LHCN-M2 (cell line): Measurements from ENCODE around the gene NT5DC1. TPM values are rescaled to one million over a fixed set of nuclear protein-coding genes. Genes with fewer than 3 reads are reported as not detected.

ENCODE experiments used
- DNase-seq: peaks from one replicate; pipeline ENCODE4 v3.0.0-alpha.2; 2012; ENCODE audit warnings: low read depth
- total RNA-seq: library from RNA; depleted of rRNA; stranded (reverse); fragments of >200 nt; gene quantifications from 2 replicates; pipeline ENCODE4 v1.2.3, GENCODE V29; 2014

The NT5DC1 gene
- total RNA-seq, 1 experiment from 2014 or later = 18.0 TPM

DNA sequence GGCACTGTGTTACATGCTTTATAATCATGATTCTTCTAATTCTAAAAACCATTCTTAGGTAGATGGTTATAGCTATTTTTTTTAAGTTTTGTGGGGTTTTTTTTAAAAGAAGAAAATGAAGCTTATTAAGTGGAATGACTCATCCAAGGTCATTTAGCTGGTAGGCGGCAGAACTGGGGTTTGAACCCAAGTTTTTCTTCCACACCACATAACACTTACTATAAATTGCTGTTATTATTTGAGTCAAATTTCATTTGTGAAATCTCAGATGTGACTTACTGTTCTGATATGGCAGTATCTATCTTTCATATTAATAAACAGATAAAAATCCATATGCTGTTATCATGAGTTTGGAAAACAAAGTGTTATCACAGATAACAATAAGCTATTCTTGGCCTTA, 35.7 kb downstream of the NT5DC1 start:
- DNase-seq = no peak

- DNase-seq = no peak
Observed at GRCh38 chr6:116136933-116137340, 36.3 kb downstream of the NT5DC1 start.

- no peak for DNase-seq
Observed at GRCh38 chr6:116139917-116140316, 39.3 kb downstream of the NT5DC1 start.

DNA sequence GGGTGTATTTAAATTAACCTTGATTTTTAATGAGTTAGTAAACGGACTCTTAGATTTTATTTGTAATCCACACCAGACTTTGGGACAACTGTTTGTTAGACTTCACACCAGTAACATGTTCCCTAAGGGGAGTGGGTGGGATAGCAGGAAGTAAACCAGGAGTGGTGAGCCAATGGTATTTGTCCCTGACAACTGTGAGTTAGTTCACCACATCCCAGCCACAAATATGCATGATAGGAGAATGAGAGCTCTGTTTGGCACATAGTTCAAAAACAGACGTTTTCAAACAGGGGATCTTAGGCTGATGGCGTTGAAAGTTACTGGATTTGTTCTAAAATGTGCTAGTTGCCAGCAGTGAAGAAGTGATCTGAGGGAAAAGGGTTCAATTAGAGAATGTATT, 44.0 kb downstream of the NT5DC1 start:
- DNase-seq = peak; percentile 98

DNA sequence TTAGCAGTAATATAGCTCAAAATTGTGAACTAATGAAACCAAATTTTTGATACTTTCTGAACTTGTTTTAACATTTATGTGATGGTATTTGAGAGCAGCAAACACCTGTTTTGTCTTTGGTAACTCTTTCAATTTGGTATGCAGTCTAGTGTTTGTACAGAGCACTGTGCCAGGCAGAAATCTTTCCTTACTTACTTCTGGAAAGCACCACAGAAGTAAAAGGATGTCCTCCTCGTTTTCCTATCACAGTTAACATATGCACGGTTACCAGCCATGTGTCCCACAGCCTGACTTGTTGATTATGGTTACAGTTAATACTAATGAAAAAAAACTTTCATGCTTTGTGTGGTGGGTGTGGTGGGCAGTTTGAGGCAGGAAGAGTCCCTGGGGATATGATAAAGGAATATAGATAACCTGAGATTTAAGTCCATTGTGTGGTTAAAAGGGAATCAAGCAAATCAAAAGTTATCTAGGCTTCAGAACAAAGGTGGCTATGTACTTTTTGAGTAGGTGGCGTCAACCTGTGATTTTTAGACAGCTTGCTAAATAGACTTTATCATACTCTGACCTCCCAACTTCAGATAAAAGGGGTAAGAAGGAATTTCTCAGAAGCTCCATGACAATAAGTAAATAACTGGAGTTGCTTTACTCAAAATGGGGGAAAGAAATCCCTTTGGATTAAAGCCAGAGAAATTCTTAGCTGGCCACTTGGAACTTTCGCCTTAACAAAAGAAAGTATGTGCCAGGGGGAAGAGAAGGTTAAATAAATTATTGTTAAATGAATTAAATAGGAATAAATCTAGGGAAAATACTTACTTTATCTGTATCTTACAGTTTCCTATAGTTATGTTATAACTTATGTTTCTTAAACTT, 45.4 kb downstream of the NT5DC1 start:
- DNase-seq = peak; percentile 55

DNA sequence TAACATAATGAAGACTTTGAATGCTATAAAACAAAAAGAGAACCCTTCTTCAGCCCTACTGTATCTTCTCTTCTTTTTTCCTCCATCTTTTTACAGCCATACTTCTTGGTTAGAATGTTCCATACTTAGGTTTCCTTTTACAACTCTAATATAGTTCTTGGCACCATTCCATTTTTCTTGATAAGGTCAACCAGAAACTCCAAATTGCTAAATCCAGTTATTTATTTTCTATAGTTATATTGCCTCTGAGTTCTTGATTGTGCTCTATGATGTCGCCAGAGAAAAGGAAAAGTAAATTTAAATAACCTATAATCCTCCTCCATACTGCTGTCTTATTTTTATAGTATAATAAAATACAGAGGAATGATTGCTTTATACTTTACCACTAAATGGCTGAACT, 52.0 kb downstream of the NT5DC1 start:
- no peak for DNase-seq

- no peak for DNase-seq
Observed at GRCh38 chr6:116154887-116155286, 54.2 kb downstream of the NT5DC1 start.

- no peak for DNase-seq
Observed at GRCh38 chr6:116156405-116157326, 56.0 kb downstream of the NT5DC1 start.

- DNase-seq = no peak
Observed at GRCh38 chr6:116157391-116157790, 56.7 kb downstream of the NT5DC1 start.

DNA sequence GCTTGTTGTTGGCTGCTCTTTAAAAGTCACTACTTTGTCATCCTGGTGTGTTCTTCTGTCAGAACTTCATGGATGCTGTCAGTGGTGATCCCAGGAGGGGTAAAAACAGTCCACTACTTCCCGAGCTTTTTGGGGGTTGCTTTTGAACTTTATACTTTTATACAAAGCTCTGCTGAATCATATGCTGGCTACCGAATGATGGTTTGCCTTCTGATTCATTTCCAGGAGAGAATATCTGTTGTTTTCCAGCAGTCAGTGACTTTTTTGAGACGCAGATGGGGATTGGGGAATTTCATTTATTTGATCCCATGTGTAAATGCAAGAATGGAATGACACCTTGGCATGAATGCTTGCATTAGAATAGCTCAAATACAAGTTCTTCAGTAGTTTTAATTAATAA, 58.0 kb downstream of the NT5DC1 start:
- peak; percentile 47 for DNase-seq

DNA sequence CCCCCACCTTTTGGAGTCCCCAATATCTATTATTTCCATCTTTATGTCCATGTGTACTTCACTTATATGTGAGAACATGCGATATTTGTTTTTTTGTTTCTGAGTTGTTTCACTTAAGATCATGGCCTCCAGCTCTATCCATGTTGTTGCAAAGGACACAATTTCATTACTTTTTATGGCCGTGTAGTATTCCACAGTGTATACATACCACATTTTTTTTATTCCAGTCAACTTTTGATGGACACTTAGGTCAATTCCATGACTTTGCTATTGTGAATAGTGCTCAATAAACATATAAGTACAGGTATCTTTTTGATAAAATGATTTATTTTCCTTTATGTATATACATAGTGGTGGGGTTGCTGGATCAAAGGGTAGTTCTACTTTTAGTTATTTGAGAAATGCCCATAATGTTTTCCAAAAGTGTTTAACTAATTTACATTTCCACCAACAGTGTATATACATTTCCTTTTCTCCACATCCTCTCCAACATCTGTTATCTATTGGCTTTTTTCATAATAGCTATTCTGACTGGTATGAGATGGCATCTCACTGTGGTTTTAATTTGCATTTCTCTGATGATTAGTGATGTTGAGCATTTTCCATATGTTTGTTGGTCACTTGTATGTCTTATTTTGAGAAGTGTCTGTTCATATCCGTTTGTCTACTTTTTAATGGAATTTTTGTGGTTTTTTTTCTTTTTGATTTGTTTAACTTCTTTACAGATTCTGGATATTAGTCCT, 59.3 kb downstream of the NT5DC1 start:
- DNase-seq = peak; percentile 44

DNA sequence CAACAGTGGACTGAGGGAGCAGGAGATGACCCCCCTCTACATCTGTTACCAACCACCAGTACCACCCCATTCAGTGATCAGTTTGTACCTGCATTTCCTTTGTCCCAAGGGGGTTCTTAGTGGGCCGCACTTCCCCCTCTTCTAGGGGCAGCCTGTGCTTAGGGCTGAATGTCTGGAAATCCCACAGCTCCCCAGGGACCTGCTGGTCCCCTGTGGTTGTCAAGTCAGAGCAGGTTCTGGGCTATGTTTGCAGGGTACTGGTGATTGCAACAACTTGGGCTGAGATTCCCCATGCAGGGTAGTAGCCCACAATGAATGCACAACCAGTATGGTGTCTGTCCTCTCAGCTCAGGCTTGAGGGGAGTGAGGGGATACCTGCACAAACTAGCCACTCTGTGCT, 64.9 kb downstream of the NT5DC1 start:
- no peak for DNase-seq

- no peak for DNase-seq
Observed at GRCh38 chr6:116166369-116166768, 65.7 kb downstream of the NT5DC1 start.

DNA sequence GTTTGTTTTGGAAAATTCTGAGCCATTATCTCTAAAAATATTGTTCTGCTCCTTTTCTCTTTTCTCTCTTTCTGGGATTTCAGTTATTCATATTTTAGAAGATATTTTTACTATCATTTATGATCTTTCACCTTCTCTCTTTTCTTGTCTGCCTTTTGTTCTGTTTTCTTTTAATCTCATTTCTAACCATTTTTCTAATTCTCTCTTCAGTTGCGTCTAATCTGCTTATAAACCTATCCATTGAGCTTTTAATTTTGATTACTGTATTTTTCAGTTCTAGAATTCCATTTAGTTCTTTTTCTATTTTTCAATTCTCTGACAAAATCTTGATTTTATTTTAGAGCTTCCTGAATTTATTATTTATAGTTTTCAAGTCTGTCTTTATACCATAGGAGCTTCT, 67.5 kb downstream of the NT5DC1 start:
- no peak for DNase-seq

DNA sequence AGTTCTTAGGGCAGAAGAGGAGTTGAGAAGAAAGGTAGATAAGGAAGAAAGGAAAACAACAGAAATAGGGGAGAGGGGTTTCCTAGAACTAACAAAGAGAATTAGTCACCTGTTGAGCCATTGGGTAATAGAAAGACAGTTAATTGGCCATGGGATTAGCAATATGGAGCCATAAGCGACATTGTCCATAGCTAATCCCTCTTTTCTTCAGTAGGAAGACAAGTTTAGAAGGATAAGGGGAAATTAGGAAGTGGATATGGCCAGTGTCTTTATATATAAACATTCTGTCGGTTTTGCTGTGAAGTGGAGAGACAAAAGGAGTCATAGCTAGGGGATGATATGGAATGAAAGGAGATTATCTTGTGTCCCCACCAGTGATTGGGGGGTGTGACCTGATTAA, 69.2 kb downstream of the NT5DC1 start:
- DNase-seq = no peak

- no peak for DNase-seq
Observed at GRCh38 chr6:116170358-116171057, 69.9 kb downstream of the NT5DC1 start.

- DNase-seq = no peak
Observed at GRCh38 chr6:116173928-116174327, 73.3 kb downstream of the NT5DC1 start.

DNA sequence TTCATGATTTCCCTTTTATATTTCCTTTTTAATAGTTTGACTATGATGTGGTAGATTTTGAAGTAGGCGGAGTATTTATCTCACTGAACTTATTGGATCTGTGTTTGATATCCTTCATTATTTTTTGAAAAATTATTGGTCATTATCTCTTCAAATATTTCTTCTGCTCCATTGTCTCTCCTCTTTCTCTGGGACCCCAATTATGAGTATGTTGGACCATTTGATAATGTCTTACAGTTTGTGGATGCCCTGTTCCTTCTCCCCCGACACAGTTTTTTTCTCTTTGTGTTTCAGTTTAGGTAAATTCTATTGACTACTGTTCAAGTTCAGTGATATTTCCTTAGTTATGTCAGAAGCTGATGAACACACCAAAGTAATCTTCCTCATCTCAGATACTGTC, 74.7 kb downstream of the NT5DC1 start:
- DNase-seq = no peak

- DNase-seq = no peak
Observed at GRCh38 chr6:116176596-116176995, 75.9 kb downstream of the NT5DC1 start.

- DNase-seq = no peak
Observed at GRCh38 chr6:116180375-116180774, 79.7 kb downstream of the NT5DC1 start.

GRCh38 chr6:116189472-116189871, 88.8 kb downstream of the NT5DC1 start:
- DNase-seq = no peak
